Uterus (tissue), 4 donors: Measurements from ENCODE around the gene MAP4K4. TPM values are rescaled to one million over a fixed set of nuclear protein-coding genes. Genes with fewer than 3 reads are reported as not detected.
A peak's percentile ranks its signal among the peaks of the same experiment; 100 is the strongest.

Experiments used
- DNase-seq, 2 donors: peaks; one replicate each; pipeline ENCODE4 v3.0.0-alpha.2; 2019 to 2020
- H3K27ac ChIP-seq, 2 donors: fragments of 200-600 bp; sonication (generic); 1 replicate in 1 of 2; 2 replicates in 1 of 2; pipeline ENCODE4 v1.5.1; 2016 to 2018
- H3K27me3 ChIP-seq, 2 donors: fragments of 200-600 bp; sonication (generic); one replicate each; pipeline ENCODE4 v1.5.1; 2018 to 2019; ENCODE audit warnings: control low read depth in 1 of 2
- H3K36me3 ChIP-seq, 2 donors: fragments of 200-600 bp; sonication (generic); one replicate each; pipeline ENCODE4 v1.5.1; 2019; ENCODE audit warnings: control low read depth in 1 of 2
- H3K4me1 ChIP-seq, 2 donors: fragments of 200-600 bp; sonication (generic); one replicate each; pipeline ENCODE4 v1.5.1; 2018 to 2019; ENCODE audit warnings: control low read depth in 1 of 2
- H3K4me3 ChIP-seq, 2 donors: fragments of 200-600 bp; sonication (generic); 1 replicate in 1 of 2; 2 replicates in 1 of 2; pipeline ENCODE4 v1.5.1; 2018 to 2019; ENCODE audit warnings: mild to moderate bottlenecking in 1 of 2
- H3K9me3 ChIP-seq, 2 donors: fragments of 200-600 bp; sonication (generic); one replicate each; pipeline ENCODE4 v1.5.1; 2019; ENCODE audit warnings: control low read depth in 1 of 2
- CTCF ChIP-seq, 4 experiments: fragments of 200-600 bp in 2 of 4; fragments of 450-650 bp in 2 of 4; sonication (generic) in 2 of 4; IDR thresholded peaks; one replicate each; pipeline ENCODE4 v1.5.1; 2016 to 2019; ENCODE audit warnings: antibody characterized with exemption in 4 of 4, mild to moderate bottlenecking in 2 of 4, moderate library complexity in 1 of 4
- POLR2A ChIP-seq, 2 donors: fragments of 450-650 bp; IDR thresholded peaks; one replicate each; pipeline ENCODE4 v1.6.1; 2016; ENCODE audit warnings: antibody characterized with exemption in 2 of 2, mild to moderate bottlenecking in 1 of 2, moderate library complexity in 1 of 2
- intact Hi-C: fragments of 100-400 bp; cut with DNase I; formaldehyde crosslinking; loops from one replicate; pipeline ENCODE4 v1.15.1; 2023; ENCODE audit warnings: low total_unique reads
- total RNA-seq, 4 donors: library from RNA; depleted of rRNA in 3 of 4; stranded (reverse); fragments of >200 nt in 3 of 4; gene quantifications; one replicate each; pipeline versions ENCODE4 v1.1.0 to v1.2.4, GENCODE V29; 2014 to 2023
- donor health status: DM: yes; HTN: yes; CAD: no.

Gene MAP4K4
- total RNA-seq, 4 donors from 2014 or later = 17.9 to 87.2 (median 55.4) TPM

DNA sequence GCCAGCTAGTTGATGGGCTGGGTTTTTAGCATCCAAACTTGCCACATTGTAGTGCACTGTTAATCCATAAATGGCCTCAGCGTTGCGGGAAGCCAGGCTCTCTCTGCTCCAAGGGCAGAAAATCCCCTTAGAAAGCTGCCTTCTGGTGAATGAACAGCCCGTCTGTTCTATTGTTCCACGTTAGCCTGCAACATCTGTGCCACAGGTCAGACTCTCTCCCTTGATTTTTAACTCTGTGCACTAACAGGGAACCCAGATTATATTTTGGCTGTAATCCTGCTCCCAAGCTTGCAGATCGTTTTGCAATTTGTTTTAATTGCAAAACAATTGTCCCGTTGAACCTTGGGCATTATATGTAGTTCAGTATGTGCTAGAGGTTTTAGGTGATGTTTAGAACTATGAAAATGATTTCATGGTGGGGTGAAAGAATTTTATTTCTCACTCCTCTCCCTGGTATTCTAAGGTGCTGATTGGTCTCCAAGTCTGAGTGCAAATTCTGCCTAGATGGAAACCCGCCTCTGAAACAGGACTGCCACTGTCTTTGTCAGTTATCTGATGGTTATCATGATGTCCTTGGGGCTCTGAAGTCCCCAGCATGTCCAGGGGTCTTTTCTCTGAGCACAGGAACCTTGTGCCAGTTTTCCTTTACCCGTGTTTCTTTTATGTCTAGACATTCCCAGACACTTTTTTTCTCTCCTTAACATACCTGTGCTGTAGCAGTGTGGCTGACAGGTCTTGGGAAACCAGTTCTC, 106.6 kb downstream of the MAP4K4 start:
- no peaks in the 10 kb centered on the region for H3K9me3 ChIP-seq
- H3K4me1 ChIP-seq = peaks cover 0 to 3% of the 10 kb centered on the region in 2 donors
- TF ChIP-seq CTCF (IDR thresholded peaks at IDR 0.05) = no peak
- TF ChIP-seq POLR2A (IDR thresholded peaks at IDR 0.05) = no peak
- DNase-seq = no peak
- H3K27ac ChIP-seq = no peak overlapping the region
- intact Hi-C loops = no loop called here
- H3K36me3 ChIP-seq = no peaks in the 10 kb centered on the region
- H3K27me3 ChIP-seq = no peaks in the 10 kb centered on the region
- no peak overlapping the region for H3K4me3 ChIP-seq

DNA sequence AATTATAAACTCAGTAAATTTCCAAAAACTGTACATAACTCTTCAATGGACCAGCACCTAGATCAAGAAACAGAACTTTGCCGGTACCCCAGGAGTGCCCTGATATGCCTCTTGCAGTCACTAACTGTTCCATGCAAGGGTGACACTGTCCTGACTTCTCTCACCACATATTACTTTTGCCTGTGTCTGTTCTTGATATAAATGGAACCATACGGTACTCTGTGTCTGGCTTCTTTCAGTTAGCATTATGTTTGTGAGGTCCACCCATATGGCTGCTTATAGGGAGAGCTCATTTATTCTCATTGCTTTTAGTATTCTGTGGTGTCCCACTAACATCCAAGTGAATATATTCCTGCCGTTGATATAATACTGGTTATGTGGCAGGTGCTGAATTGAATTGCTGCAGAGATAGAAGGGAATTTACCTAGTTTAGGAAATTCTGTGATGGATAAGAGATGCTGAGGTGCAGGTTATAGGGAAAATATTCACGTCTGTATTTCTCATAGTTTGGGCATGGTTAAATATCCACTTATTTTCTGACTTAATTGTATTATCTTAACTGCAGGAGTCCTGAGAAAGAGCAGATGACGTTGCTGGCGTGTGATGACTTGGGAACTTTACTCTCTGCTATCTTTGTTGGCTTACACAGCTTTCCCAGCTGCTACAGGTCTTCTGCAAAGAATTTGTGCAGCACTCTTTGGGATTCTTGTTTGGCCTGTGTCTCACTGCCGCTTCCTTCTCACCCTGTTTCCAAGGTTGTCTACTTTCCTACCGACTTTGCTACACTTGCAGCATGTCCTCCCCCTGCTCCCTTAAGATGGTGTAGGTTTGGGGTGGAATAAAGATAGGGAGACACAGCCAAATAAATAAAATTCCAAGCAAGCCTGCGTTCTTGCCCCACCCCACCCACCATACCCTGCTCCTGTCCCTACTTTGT, 107.9 kb downstream of the MAP4K4 start:
- DNase-seq = peak; percentile 41 to 51
- Histone ChIP-seq H3K27me3 (no peaks in the 10 kb centered on the region), H3K36me3 (no peaks in the 10 kb centered on the region), H3K27ac (peak overlapping the region; percentile 55 to 56), H3K4me1 (peaks cover 3 to 5% of the 10 kb centered on the region in 2 donors), H3K9me3 (no peaks in the 10 kb centered on the region), H3K4me3 (no peak overlapping the region)
- no peak for TF ChIP-seq CTCF (IDR thresholded peaks at IDR 0.05)
- TF ChIP-seq POLR2A (IDR thresholded peaks at IDR 0.05) = no peak
- intact Hi-C loops = no loop called here

- TF ChIP-seq CTCF (IDR thresholded peaks at IDR 0.05) = no peak
- TF ChIP-seq POLR2A (IDR thresholded peaks at IDR 0.05) = no peak
- Histone ChIP-seq H3K27me3 (no peaks in the 10 kb centered on the region), H3K4me1 (peaks cover 3 to 5% of the 10 kb centered on the region in 2 donors), H3K27ac (peak overlapping the region; percentile 55 to 56), H3K9me3 (no peaks in the 10 kb centered on the region), H3K4me3 (no peak overlapping the region), H3K36me3 (no peaks in the 10 kb centered on the region)
- intact Hi-C loops = no loop called here
- DNase-seq = no peak
Measured at GRCh38 chr2:101806123-101806522, 108.6 kb downstream of the MAP4K4 start.

GRCh38 chr2:101806701-101807100, 109.2 kb downstream of the MAP4K4 start:
- TF ChIP-seq POLR2A (IDR thresholded peaks at IDR 0.05) (no peak), CTCF (IDR thresholded peaks at IDR 0.05) (no peak)
- H3K27me3 ChIP-seq = no peaks in the 10 kb centered on the region

GRCh38 chr2:101807242-101807641, 109.7 kb downstream of the MAP4K4 start:
- Histone ChIP-seq H3K9me3 (no peaks in the 10 kb centered on the region), H3K36me3 (no peaks in the 10 kb centered on the region), H3K27ac (peak overlapping the region; percentile 55 to 56), H3K4me1 (peaks cover 3 to 5% of the 10 kb centered on the region in 2 donors), H3K4me3 (no peak overlapping the region), H3K27me3 (no peaks in the 10 kb centered on the region)
- intact Hi-C loops = no loop called here
- TF ChIP-seq CTCF (IDR thresholded peaks at IDR 0.05) (no peak), POLR2A (IDR thresholded peaks at IDR 0.05) (no peak)
- DNase-seq = no peak

More at GRCh38 chr2:101806701-101807100, 109.2 kb downstream of the MAP4K4 start:
- Histone ChIP-seq H3K27ac (peak overlapping the region; percentile 55 to 56), H3K4me1 (peaks cover 3 to 5% of the 10 kb centered on the region in 2 donors), H3K9me3 (no peaks in the 10 kb centered on the region), H3K4me3 (no peak overlapping the region), H3K36me3 (no peaks in the 10 kb centered on the region)
- intact Hi-C loops = no loop called here
- DNase-seq = no peak
